OCI-LY7 (cell line): ENCODE data around the gene ANKH. TPM values are rescaled to one million over a fixed set of nuclear protein-coding genes. Genes with fewer than 3 reads are reported as not detected.
A peak's percentile ranks its signal among the peaks of the same experiment; 100 is the strongest.

Experiments used
- BruUV-seq: library from RNA; stranded (reverse); fragments of 400-500 nt; replicated peaks from 2 replicates; lab custom pipeline; 2021; lab: Mats Ljungman, UMichigan
- CTCF ChIA-PET: fragments of 300-600 bp; sonication (Branson Sonifier 250); formaldehyde crosslinking; loops from one replicate; lab custom pipeline; 2022; ENCODE audit warnings: antibody characterized with exemption; ENCODE audit not compliant: unreplicated experiment; lab: Charles Lee
- POLR2A ChIA-PET: fragments of 300-600 bp; sonication (Branson Sonifier 250); formaldehyde crosslinking; loops from one replicate; lab custom pipeline; 2022; ENCODE audit warnings: antibody characterized with exemption; lab: Charles Lee
- DNase-seq: peaks from one replicate; pipeline ENCODE4 v3.0.0-alpha.2; 2015; ENCODE audit warnings: low spot score
- H2AFZ ChIP-seq: fragments of 200-600 bp; sonication (generic), shearing (Covaris generic); 2 replicates; pipeline ENCODE4 v1.6.1; 2014; ENCODE audit warnings: mild to moderate bottlenecking, antibody characterized with exemption, low read length, moderate library complexity
- H3K27ac ChIP-seq: fragments of 200-600 bp; sonication (generic); 2 replicates; pipeline ENCODE4 v1.5.1; 2014; ENCODE audit warnings: mixed run types, low read depth, mild to moderate bottlenecking, moderate library complexity, low read length, inconsistent platforms; ENCODE audit not compliant: poor library complexity, severe bottlenecking
- H3K36me3 ChIP-seq: fragments of 200-600 bp; sonication (generic); 2 replicates; pipeline ENCODE4 v1.6.1; 2014; ENCODE audit warnings: mild to moderate bottlenecking, antibody characterized with exemption, low read length, moderate library complexity, mixed read lengths; ENCODE audit not compliant: insufficient read depth
- H3K4me1 ChIP-seq: fragments of 200-600 bp; sonication (generic); 2 replicates; pipeline ENCODE4 v1.5.1; 2014; ENCODE audit warnings: mild to moderate bottlenecking, low read length; ENCODE audit not compliant: insufficient read depth, poor library complexity, severe bottlenecking
- H3K4me2 ChIP-seq: fragments of 200-600 bp; sonication (generic); 2 replicates; pipeline ENCODE4 v1.6.1; 2014; ENCODE audit warnings: mild to moderate bottlenecking, low read length
- H3K4me3 ChIP-seq: fragments of 200-600 bp; sonication (generic); 2 replicates; pipeline ENCODE4 v1.5.1; 2014; ENCODE audit warnings: mild to moderate bottlenecking, low read depth, low read length; ENCODE audit not compliant: poor library complexity, severe bottlenecking
- H3K79me2 ChIP-seq: fragments of 200-600 bp; sonication (generic); 2 replicates; pipeline ENCODE4 v1.6.1; 2016; ENCODE audit warnings: low read depth, mild to moderate bottlenecking, low read length, moderate library complexity, mixed read lengths; ENCODE audit not compliant: insufficient read depth
- H3K9me2 ChIP-seq: fragments of 200-600 bp; sonication (generic); 2 replicates; pipeline ENCODE4 v1.6.1; 2016; ENCODE audit warnings: mild to moderate bottlenecking, low read length, mixed read lengths; ENCODE audit not compliant: insufficient read depth
- H3K9me3 ChIP-seq: fragments of 200-600 bp; sonication (generic); 2 replicates; pipeline ENCODE4 v1.6.1; 2014; ENCODE audit warnings: mild to moderate bottlenecking, mixed run types, low read length, mixed read lengths
- H4K20me1 ChIP-seq: fragments of 200-600 bp; sonication (generic); 2 replicates; pipeline ENCODE4 v1.6.1; 2014; ENCODE audit warnings: mild to moderate bottlenecking, antibody characterized with exemption, low read length, moderate library complexity, mixed read lengths; ENCODE audit not compliant: insufficient read depth
- CTCF ChIP-seq: fragments of 200-600 bp; sonication (generic); conservative IDR thresholded peaks from 2 replicates; pipeline ENCODE4 v1.5.1; 2014; ENCODE audit warnings: mild to moderate bottlenecking, antibody characterized with exemption, low read length, moderate library complexity, mixed read lengths
- EZH2phosphoT487 ChIP-seq: fragments of 200-600 bp; sonication (generic); IDR thresholded peaks from 2 replicates; pipeline ENCODE4 v1.6.1; 2018; ENCODE audit warnings: low read depth, borderline replicate concordance, mild to moderate bottlenecking, mixed run types, antibody characterized with exemption, low read length, moderate library complexity, mixed read lengths
- intact Hi-C: fragments of 100-400 bp; cut with micrococcal nuclease; formaldehyde crosslinking; loops from one replicate; pipeline ENCODE4 v1.10.0; 2022; ENCODE audit not compliant: unreplicated experiment
- total RNA-seq, 2 experiments: library from RNA; depleted of rRNA in 1 of 2; stranded (reverse); fragments of >200 nt in 1 of 2; shearing (Covaris generic) in 1 of 2; gene quantifications; 2 replicates each; pipeline ENCODE4 v1.2.3, GENCODE V29; 2014 to 2022

The ANKH gene
- total RNA-seq, 2 experiments from 2014 or later: 23.1 to 80.4 TPM

DNA sequence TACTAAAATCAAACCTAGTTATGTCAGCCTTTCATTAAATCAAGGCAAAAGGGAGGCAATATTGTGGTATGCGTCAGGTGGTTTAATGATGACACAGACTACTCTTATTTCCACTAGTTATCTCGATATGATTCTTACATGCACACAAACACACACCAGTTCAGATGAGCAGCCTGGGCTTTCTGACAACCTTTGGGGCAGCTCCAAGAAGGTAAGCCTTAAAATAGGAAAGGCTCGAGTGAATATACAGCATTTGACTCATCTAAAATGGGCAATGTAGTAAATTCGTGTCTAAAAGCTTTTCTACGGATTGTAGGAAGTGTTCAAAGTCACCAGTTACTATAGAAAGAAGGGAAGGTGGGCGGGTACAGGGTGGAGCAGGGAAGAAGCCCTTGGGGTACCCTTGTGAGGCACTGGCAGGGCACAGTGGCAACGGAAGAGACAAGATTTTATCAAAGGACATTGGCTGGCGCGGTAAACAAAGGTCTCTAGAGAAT lies 1.9 kb downstream of the ANKH start:
- H3K4me3 ChIP-seq: peak overlapping the region; percentile 97
- no TSS peak for BruUV-seq
- intact Hi-C loops: loop anchor here (1.0 to 5.0 kb wide), 4 partner anchors 61 to 142 kb away; no protein-coding TSS in a partner anchor
- CTCF ChIA-PET: interaction anchor here (1.4 kb wide), 1 partner anchor 143 kb away, joined by 3 read pairs; no protein-coding TSS in a partner anchor
- peak overlapping the region; percentile 45 for H3K27ac ChIP-seq
- H3K79me2 ChIP-seq: peaks cover 56% of the 10 kb centered on the region
- H3K9me3 ChIP-seq: no peaks in the 10 kb centered on the region
- H2AFZ ChIP-seq: peak overlapping the region; percentile 29; the same call in 1 of the 2 replicates
- TF ChIP-seq EZH2phosphoT487: no peak
- no peak for TF ChIP-seq CTCF
- DNase-seq: peak; percentile 29
- peaks cover 15% of the 10 kb centered on the region for H4K20me1 ChIP-seq
- H3K4me1 ChIP-seq: peaks cover 26% of the 10 kb centered on the region
- peak overlapping the region; percentile 89 for H3K4me2 ChIP-seq
- POLR2A ChIA-PET: interaction anchor here (0.7 to 1.5 kb wide), 5 partner anchors 16 to 145 kb away, joined by 3 to 4 read pairs (median 3); no protein-coding TSS in a partner anchor
- H3K9me2 ChIP-seq: no peaks in the 10 kb centered on the region
- no peaks in the 10 kb centered on the region for H3K36me3 ChIP-seq

- H3K4me2 ChIP-seq: peak overlapping the region; percentile 89
- intact Hi-C loops: no loop called here
- no peaks in the 10 kb centered on the region for H3K9me2 ChIP-seq
- BruUV-seq: no TSS peak
- H3K36me3 ChIP-seq: no peaks in the 10 kb centered on the region
- H3K27ac ChIP-seq: no peak overlapping the region
- peaks cover 61% of the 10 kb centered on the region for H3K79me2 ChIP-seq
- no peak overlapping the region for H2AFZ ChIP-seq
- no peak for DNase-seq
- peaks cover 19% of the 10 kb centered on the region for H4K20me1 ChIP-seq
- H3K9me3 ChIP-seq: no peaks in the 10 kb centered on the region
- POLR2A ChIA-PET: interaction anchor here (1.1 kb wide), 1 partner anchor 101 kb away, joined by 3 read pairs; no protein-coding TSS in a partner anchor
- peak overlapping the region; percentile 97 for H3K4me3 ChIP-seq
- CTCF ChIA-PET: no interaction called here
- TF ChIP-seq CTCF: no peak
- TF ChIP-seq EZH2phosphoT487: no peak
- peaks cover 26% of the 10 kb centered on the region for H3K4me1 ChIP-seq
These were observed 2.3 kb downstream of the ANKH start for GRCh38 chr5:14869233-14869632.

DNA sequence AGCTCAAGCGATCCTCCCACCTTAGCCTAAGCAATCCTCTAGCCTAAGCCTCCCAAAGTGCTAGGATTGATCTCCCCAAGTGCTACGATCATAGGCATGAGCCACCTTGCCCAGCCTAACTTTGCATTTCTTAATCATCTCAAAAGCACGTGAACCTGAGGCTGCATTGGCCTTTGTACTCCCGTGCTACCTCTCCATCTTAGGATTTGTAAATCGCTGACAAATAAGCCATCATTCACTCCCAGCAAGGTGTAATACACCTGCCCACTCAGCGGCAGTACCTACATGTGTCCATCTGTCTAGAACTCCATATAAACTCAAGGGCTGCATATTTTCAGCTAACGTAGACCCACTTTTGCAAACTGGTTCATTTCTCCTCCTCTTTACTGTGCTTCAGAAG lies 2.8 kb downstream of the ANKH start:
- intact Hi-C loops: no loop called here
- no TSS peak for BruUV-seq
- no peak for DNase-seq
- Histone ChIP-seq H2AFZ (no peak overlapping the region), H3K4me3 (no peak overlapping the region), H3K4me1 (peaks cover 26% of the 10 kb centered on the region), H3K36me3 (no peaks in the 10 kb centered on the region), H3K4me2 (peak overlapping the region; percentile 89), H3K27ac (no peak overlapping the region), H3K79me2 (peaks cover 63% of the 10 kb centered on the region), H4K20me1 (peaks cover 23% of the 10 kb centered on the region), H3K9me3 (no peaks in the 10 kb centered on the region), H3K9me2 (no peaks in the 10 kb centered on the region)
- POLR2A ChIA-PET: interaction anchor here (0.7 to 1.1 kb wide), 2 partner anchors 101 to 124 kb away, joined by 3 to 4 read pairs; no protein-coding TSS in a partner anchor
- TF ChIP-seq EZH2phosphoT487 (no peak), CTCF (no peak)
- CTCF ChIA-PET: no interaction called here
